GM12864 (cell line): Measurements from ENCODE around the gene SS18L1.

Source experiments
- DNase-seq: peaks from one replicate; pipeline ENCODE4 v3.0.0-alpha.2; 2011; ENCODE audit warnings: low read depth
- H3K4me3 ChIP-seq: 2 replicates; pipeline ENCODE4 v1.5.1; 2011; ENCODE audit warnings: mild to moderate bottlenecking, low read depth, low read length, control low read depth
- CTCF ChIP-seq: IDR thresholded peaks from 2 replicates; pipeline ENCODE4 v1.5.1; 2011; ENCODE audit warnings: low read depth, mild to moderate bottlenecking, moderate library complexity, low read length, control low read depth, inconsistent platforms; ENCODE audit errors: missing control alignments

SS18L1 gene

GRCh38 chr20:62143081-62143956 lies at the start of gene SS18L1, which contains the start of gene PSMA7:
TSS of gene SS18L1 (plus strand) at chr20:62143769. CDS start at chr20:62143821, 52 bp downstream.
TSS of gene PSMA7 (minus strand) at chr20:62143394. CDS start at chr20:62143303, 91 bp downstream.
- H3K4me3 ChIP-seq: peak within 1 kb of the TSS; percentile 79
- TF ChIP-seq CTCF: no peak
- DNase-seq: no peak

GRCh38 chr20:62096421-62097380 lies 46.9 kb upstream of the SS18L1 start:
- no peak for TF ChIP-seq CTCF
- no peak overlapping the region for H3K4me3 ChIP-seq
- DNase-seq: no peak

- TF ChIP-seq CTCF: no peak
- DNase-seq: no peak
- no peak overlapping the region for H3K4me3 ChIP-seq
Observed at GRCh38 chr20:62097881-62098407, 45.6 kb upstream of the SS18L1 start.

- DNase-seq: no peak
- H3K4me3 ChIP-seq: no peak overlapping the region
- no peak for TF ChIP-seq CTCF
Observed at GRCh38 chr20:62101078-62101477, 42.5 kb upstream of the SS18L1 start.

GRCh38 chr20:62103508-62104233 lies 39.9 kb upstream of the SS18L1 start:
- DNase-seq: no peak
- no peak overlapping the region for H3K4me3 ChIP-seq
- no peak for TF ChIP-seq CTCF

- TF ChIP-seq CTCF: no peak
- DNase-seq: no peak
- no peak overlapping the region for H3K4me3 ChIP-seq
Observed at GRCh38 chr20:62104234-62104789, 39.3 kb upstream of the SS18L1 start.
